Measurements from ENCODE around the gene TMEM18. TPM values are rescaled to one million over a fixed set of nuclear protein-coding genes. Genes with fewer than 3 reads are reported as not detected.

The TMEM18 gene
- total and polyA plus RNA-seq, 2 of the 4 experiments (the other 2 are of a cell fraction) = 15.2 to 30.2 TPM

DNA sequence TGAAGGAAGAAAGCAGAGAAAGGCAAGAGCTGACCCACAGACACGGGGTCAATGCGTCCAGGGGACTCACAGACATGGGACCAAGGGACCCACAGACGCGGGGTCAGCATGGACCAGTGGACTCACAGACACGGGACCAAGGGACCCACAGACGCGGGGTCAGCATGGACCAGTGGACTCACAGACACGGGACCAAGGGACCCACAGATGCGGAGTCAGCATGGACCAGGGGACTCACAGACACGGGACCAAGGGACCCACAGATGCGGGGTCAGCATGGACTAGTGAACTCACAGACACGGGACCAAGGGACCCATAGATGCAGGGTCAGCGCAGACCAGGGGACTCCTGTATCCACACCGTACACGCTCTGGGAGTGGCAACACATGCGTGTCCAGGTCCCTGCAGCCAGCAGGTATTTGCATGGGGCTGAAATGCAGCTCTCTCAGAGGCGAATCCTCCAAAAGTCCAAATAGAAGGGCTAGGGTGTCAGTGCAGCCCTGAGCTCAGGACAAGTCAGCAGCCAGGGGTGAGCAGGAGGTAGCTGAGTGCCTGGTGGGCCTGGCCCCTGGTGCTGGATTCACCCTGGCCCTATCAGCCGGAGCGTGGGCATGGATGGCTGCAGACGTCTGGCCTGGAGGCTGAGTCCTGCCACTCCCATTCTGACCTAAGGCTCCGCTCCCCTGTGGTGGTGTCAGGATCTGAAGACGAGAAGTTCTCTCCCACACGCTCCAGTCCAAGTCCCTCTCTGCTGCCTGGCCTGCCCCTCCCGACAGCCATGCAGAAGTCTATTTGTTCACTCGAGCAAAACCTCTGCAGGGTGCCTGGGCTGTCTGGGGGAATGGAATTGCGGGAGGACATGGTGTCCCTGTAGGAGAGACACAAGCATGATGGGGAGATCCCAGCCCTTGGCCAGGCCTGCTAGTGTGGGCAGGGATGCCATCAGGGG lies 28.5 kb downstream of the TMEM18 start (continued):
- TF ChIP-seq SMC3 (IDR thresholded peaks at IDR 0.05; ENCODE audit: low read depth, low read length) = no peak

DNA sequence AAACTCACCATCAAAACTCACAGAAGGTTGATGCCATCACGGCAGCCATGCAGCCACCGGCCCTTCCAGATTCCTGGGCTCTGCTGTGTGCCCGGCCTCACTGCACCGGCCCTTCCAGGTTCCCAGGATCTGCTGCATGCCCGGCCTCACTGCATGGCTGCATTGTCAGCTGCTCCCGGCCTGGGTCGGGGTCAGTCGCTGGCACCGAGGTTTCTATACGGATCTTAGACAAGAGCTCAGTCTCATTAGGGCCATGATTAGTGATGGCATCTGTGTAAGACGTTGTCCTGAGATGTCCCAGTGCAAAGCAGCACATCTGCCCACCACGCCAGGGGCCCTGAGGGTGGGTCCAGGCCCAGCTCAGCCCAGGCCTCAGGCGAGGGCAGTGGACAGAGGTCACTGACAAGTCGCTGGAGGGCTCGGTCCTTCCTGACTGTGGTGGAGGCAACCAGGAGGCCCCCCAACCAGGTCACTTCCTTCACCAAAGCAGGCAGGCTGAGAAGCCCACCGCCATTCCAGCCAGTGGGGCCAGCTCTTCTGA lies 29.4 kb downstream of the TMEM18 start:
- Histone ChIP-seq H2AK5ac (ENCODE audit: low read depth, low read length) (no peak overlapping the region), H3K23ac (ENCODE audit: low read depth, low read length) (no peak overlapping the region), H2BK120ac (ENCODE audit: low read depth, low read length) (no peak overlapping the region), H3K18ac (ENCODE audit: low read depth, low read length) (no peak overlapping the region), H2AFZ (replicated peaks; ENCODE audit: low read length, poor library complexity) (no peak overlapping the region), H3K36me3 (ENCODE audit: control insufficient read depth, insufficient read depth, low read length) (no peaks in the 10 kb centered on the region), H4K20me1 (ENCODE audit: insufficient read depth, low read length) (no peaks in the 10 kb centered on the region), H3K27ac (ENCODE audit: insufficient read depth, low read length) (no peak overlapping the region), H3K14ac (replicated peaks; ENCODE audit: low read depth, low read length) (no peak overlapping the region), H3K56ac (ENCODE audit: extremely low read depth, insufficient read depth, low read length) (no peak overlapping the region), H2BK15ac (ENCODE audit: low read depth, low read length) (no peak overlapping the region), H3K79me1 (ENCODE audit: low read depth in 1 of 2, low read length in 2 of 2) (no peaks in the 10 kb centered on the region), H2BK20ac (ENCODE audit: low read depth, low read length) (no peak overlapping the region), H3K9ac (ENCODE audit: low read depth, low read length) (no peak overlapping the region), H3K9me1 (ENCODE audit: insufficient read depth, low read length) (no peaks in the 10 kb centered on the region), H4K8ac (ENCODE audit: low read depth in 2 of 2, low read length in 2 of 2) (no peak overlapping the region), H3K4me3 (ENCODE audit: insufficient read depth, low read depth, low read length) (no peak overlapping the region), H3K4me2 (ENCODE audit: low read depth, low read length) (no peak overlapping the region), H3K9me3 (ENCODE audit: control insufficient read depth, insufficient read depth, low read length) (no peaks in the 10 kb centered on the region), H3K4me1 (ENCODE audit: control insufficient read depth, insufficient read depth, low read length) (no peaks in the 10 kb centered on the region), H2AK9ac (replicated peaks; ENCODE audit: low read depth, low read length, poor library complexity) (no peak overlapping the region), H4K91ac (ENCODE audit: insufficient read depth, low read depth, low read length) (no peak overlapping the region), H3K4ac (ENCODE audit: low read depth, low read length) (no peak overlapping the region), H2BK5ac (ENCODE audit: low read depth, low read length, poor library complexity, severe bottlenecking) (no peak overlapping the region), H4K5ac (ENCODE audit: low read depth, low read length) (no peak overlapping the region), H3K27me3 (ENCODE audit: control insufficient read depth, insufficient read depth, low read length) (peaks cover 2% of the 10 kb centered on the region; the same call in 1 of the 2 replicates)
- ATAC-seq (ENCODE audit: low read depth) = no peak
- intact Hi-C loops (cut with micrococcal nuclease) = no loop called here
- POLR2A ChIA-PET (ENCODE audit: unreplicated experiment) = no interaction called here
- CTCF ChIA-PET = no interaction called here
- no peak for DNase-seq
- BruUV-seq (replicated peaks) = no TSS peak
- 81% methylated on average over 8 of the region's 16 CpGs; no CpG with 5 or more reads in 1 of the 2 experiments for WGBS, 2 experiments (ENCODE audit: extremely low coverage in 2 of 2, insufficient read length in 1 of 2)
- in situ Hi-C loops (cut with MboI; ENCODE audit: low sequenced_read_pairs) = no loop called here
- no peak for TF ChIP-seq MXI1 (IDR thresholded peaks at IDR 0.05; ENCODE audit: borderline replicate concordance, low read depth, low read length)
- TF ChIP-seq, protein P1, sequence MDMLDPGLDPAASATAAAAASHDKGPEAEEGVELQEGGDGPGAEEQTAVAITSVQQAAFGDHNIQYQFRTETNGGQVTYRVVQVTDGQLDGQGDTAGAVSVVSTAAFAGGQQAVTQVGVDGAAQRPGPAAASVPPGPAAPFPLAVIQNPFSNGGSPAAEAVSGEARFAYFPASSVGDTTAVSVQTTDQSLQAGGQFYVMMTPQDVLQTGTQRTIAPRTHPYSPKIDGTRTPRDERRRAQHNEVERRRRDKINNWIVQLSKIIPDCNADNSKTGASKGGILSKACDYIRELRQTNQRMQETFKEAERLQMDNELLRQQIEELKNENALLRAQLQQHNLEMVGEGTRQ (IDR thresholded peaks at IDR 0.05; ENCODE audit: low read depth, low read length) = no peak
- no peak for TF ChIP-seq RCOR1 (IDR thresholded peaks at IDR 0.05; ENCODE audit: insufficient replicate concordance, low read length)
- dilution Hi-C loops (cut with HindIII; ENCODE audit: low sequenced_read_pairs, unreplicated experiment) = no loop called here

Data from IMR-90 (cell line).